OCI-LY1 (cell line): ENCODE data around the gene CHRNA4.

Source experiments
- EZH2 ChIP-seq: fragments of 200-600 bp; sonication (generic), shearing (Covaris generic); IDR thresholded peaks from 2 replicates; pipeline ENCODE4 v1.8.0; 2017; ENCODE audit warnings: borderline replicate concordance, mixed run types, mild to moderate bottlenecking, antibody characterized with exemption, low read length, moderate library complexity, mixed read lengths
- TF ChIP-seq, protein P1 (sequence below): fragments of 200-600 bp; sonication (generic), shearing (Covaris generic); IDR thresholded peaks from 2 replicates; pipeline ENCODE4 v1.5.1; 2017; ENCODE audit warnings: mild to moderate bottlenecking, antibody characterized with exemption, low read length, moderate library complexity, mixed read lengths

GRCh38 chr20:63366390-63367365, 5.5 kb upstream of the CHRNA4 start:
- TF ChIP-seq, protein P1, sequence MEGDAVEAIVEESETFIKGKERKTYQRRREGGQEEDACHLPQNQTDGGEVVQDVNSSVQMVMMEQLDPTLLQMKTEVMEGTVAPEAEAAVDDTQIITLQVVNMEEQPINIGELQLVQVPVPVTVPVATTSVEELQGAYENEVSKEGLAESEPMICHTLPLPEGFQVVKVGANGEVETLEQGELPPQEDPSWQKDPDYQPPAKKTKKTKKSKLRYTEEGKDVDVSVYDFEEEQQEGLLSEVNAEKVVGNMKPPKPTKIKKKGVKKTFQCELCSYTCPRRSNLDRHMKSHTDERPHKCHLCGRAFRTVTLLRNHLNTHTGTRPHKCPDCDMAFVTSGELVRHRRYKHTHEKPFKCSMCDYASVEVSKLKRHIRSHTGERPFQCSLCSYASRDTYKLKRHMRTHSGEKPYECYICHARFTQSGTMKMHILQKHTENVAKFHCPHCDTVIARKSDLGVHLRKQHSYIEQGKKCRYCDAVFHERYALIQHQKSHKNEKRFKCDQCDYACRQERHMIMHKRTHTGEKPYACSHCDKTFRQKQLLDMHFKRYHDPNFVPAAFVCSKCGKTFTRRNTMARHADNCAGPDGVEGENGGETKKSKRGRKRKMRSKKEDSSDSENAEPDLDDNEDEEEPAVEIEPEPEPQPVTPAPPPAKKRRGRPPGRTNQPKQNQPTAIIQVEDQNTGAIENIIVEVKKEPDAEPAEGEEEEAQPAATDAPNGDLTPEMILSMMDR: no peak
- TF ChIP-seq EZH2: no peak
